Measurements from ENCODE around the gene DCC.

DCC gene

GRCh38 chr18:53385889-53386288 is 1045.9 kb downstream of the DCC start:
- no peak overlapping the region for H2BK5ac ChIP-seq (ENCODE audit: low read depth, low read length, poor library complexity, severe bottlenecking)
- H3K9ac ChIP-seq (ENCODE audit: low read length): no peak overlapping the region
- no peak overlapping the region for H3K18ac ChIP-seq (ENCODE audit: low read depth in 1 of 2, low read length in 2 of 2)
- H3K4me2 ChIP-seq (ENCODE audit: low read length, poor library complexity, severe bottlenecking): no peak overlapping the region
- no peak overlapping the region for H2BK15ac ChIP-seq (ENCODE audit: low read depth, poor library complexity, severe bottlenecking)
- H2AK5ac ChIP-seq (ENCODE audit: low read length, severe bottlenecking): no peak overlapping the region
- H3K23ac ChIP-seq (ENCODE audit: low read length in 2 of 2): no peak overlapping the region
- no peak overlapping the region for H2AFZ ChIP-seq (ENCODE audit: low read depth, low read length)
- H4K91ac ChIP-seq (ENCODE audit: low read length): no peak overlapping the region
- no peaks in the 10 kb centered on the region for H3K79me1 ChIP-seq (replicated peaks; ENCODE audit: low read length, poor library complexity, severe bottlenecking)
- no peaks in the 10 kb centered on the region for H3K9me3 ChIP-seq (ENCODE audit: control insufficient read depth, low read length)
- no peak overlapping the region for H3K4ac ChIP-seq (ENCODE audit: low read depth in 1 of 2, low read length in 2 of 2)
- H2BK120ac ChIP-seq (ENCODE audit: low read depth, low read length): no peak overlapping the region
- H3K27ac ChIP-seq (ENCODE audit: low read length, poor library complexity, severe bottlenecking): no peak overlapping the region
- no peaks in the 10 kb centered on the region for H3K36me3 ChIP-seq (ENCODE audit: control insufficient read depth in 1 of 2, insufficient read depth in 2 of 2, low read depth in 1 of 2, low read length in 2 of 2)
- no peak overlapping the region for H3K14ac ChIP-seq (ENCODE audit: low read length in 2 of 2)
- H4K8ac ChIP-seq (ENCODE audit: low read length): no peak overlapping the region
- no CpG with 5 or more reads among the region's 3 CpGs for WGBS
- no peak overlapping the region for H3K4me3 ChIP-seq (ENCODE audit: insufficient read depth in 1 of 2, low read depth in 1 of 2, low read length in 2 of 2)
- DNase-seq: no peak
- no peak overlapping the region for H2BK12ac ChIP-seq (ENCODE audit: low read length in 2 of 2)
- H3K27me3 ChIP-seq (ENCODE audit: control insufficient read depth in 1 of 2, insufficient read depth in 1 of 2, low read length in 2 of 2): no peaks in the 10 kb centered on the region
- no peaks in the 10 kb centered on the region for H3K4me1 ChIP-seq (ENCODE audit: control insufficient read depth, insufficient read depth, low read depth, low read length)

- Histone ChIP-seq H2BK5ac (ENCODE audit: low read depth, low read length, poor library complexity, severe bottlenecking) (no peak overlapping the region), H3K14ac (ENCODE audit: low read length in 2 of 2) (no peak overlapping the region), H4K91ac (ENCODE audit: low read length) (no peak overlapping the region), H2AK5ac (ENCODE audit: low read length, severe bottlenecking) (no peak overlapping the region), H3K27me3 (ENCODE audit: control insufficient read depth in 1 of 2, insufficient read depth in 1 of 2, low read length in 2 of 2) (no peaks in the 10 kb centered on the region), H3K9ac (ENCODE audit: low read length) (no peak overlapping the region), H3K36me3 (ENCODE audit: control insufficient read depth in 1 of 2, insufficient read depth in 2 of 2, low read depth in 1 of 2, low read length in 2 of 2) (no peaks in the 10 kb centered on the region), H3K4me3 (ENCODE audit: insufficient read depth in 1 of 2, low read depth in 1 of 2, low read length in 2 of 2) (no peak overlapping the region), H2BK12ac (ENCODE audit: low read length in 2 of 2) (no peak overlapping the region), H3K18ac (ENCODE audit: low read depth in 1 of 2, low read length in 2 of 2) (no peak overlapping the region), H2AFZ (ENCODE audit: low read depth, low read length) (no peak overlapping the region), H3K4me1 (ENCODE audit: control insufficient read depth, insufficient read depth, low read depth, low read length) (no peaks in the 10 kb centered on the region), H2BK120ac (ENCODE audit: low read depth, low read length) (no peak overlapping the region), H3K9me3 (ENCODE audit: control insufficient read depth, low read length) (no peaks in the 10 kb centered on the region), H3K27ac (ENCODE audit: low read length, poor library complexity, severe bottlenecking) (no peak overlapping the region), H2BK15ac (ENCODE audit: low read depth, poor library complexity, severe bottlenecking) (no peak overlapping the region), H3K23ac (ENCODE audit: low read length in 2 of 2) (no peak overlapping the region), H3K4ac (ENCODE audit: low read depth in 1 of 2, low read length in 2 of 2) (no peak overlapping the region), H3K79me1 (replicated peaks; ENCODE audit: low read length, poor library complexity, severe bottlenecking) (no peaks in the 10 kb centered on the region), H4K8ac (ENCODE audit: low read length) (no peak overlapping the region), H3K4me2 (ENCODE audit: low read length, poor library complexity, severe bottlenecking) (no peak overlapping the region)
- no peak for DNase-seq
- 84% methylated on average over 1 of the region's 3 CpGs for WGBS
These were observed 1047.6 kb downstream of the DCC start for GRCh38 chr18:53387581-53387980.

DNA sequence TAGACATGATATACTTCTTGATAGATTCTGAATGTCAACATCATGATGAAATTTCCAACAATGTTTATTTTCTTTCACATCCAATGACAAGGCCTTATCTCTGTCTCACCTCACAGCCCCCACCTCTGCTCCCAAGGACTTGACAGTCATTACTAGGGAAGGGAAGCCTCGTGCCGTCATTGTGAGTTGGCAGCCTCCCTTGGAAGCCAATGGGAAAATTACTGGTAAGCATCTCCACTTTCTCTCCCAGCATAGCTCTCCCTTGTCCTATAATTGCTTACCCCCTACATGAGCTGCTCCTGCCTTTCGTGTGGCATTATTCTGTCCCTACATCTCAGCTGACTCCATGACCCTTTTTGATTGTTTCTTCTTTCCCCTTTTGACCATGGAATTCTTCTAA is 1062.7 kb downstream of the DCC start:
- Histone ChIP-seq H3K9ac (ENCODE audit: low read length) (no peak overlapping the region), H4K8ac (ENCODE audit: low read length) (no peak overlapping the region), H3K9me3 (ENCODE audit: control insufficient read depth, low read length) (no peaks in the 10 kb centered on the region), H2BK12ac (ENCODE audit: low read length in 2 of 2) (no peak overlapping the region), H3K4me1 (ENCODE audit: control insufficient read depth, insufficient read depth, low read depth, low read length) (no peaks in the 10 kb centered on the region), H3K4me2 (ENCODE audit: low read length, poor library complexity, severe bottlenecking) (no peak overlapping the region), H2AK5ac (ENCODE audit: low read length, severe bottlenecking) (no peak overlapping the region), H3K79me1 (replicated peaks; ENCODE audit: low read length, poor library complexity, severe bottlenecking) (no peaks in the 10 kb centered on the region), H3K14ac (ENCODE audit: low read length in 2 of 2) (no peak overlapping the region), H3K27me3 (ENCODE audit: control insufficient read depth in 1 of 2, insufficient read depth in 1 of 2, low read length in 2 of 2) (no peaks in the 10 kb centered on the region), H3K4me3 (ENCODE audit: insufficient read depth in 1 of 2, low read depth in 1 of 2, low read length in 2 of 2) (no peak overlapping the region), H2BK5ac (ENCODE audit: low read depth, low read length, poor library complexity, severe bottlenecking) (no peak overlapping the region), H3K18ac (ENCODE audit: low read depth in 1 of 2, low read length in 2 of 2) (no peak overlapping the region), H2BK120ac (ENCODE audit: low read depth, low read length) (no peak overlapping the region), H3K23ac (ENCODE audit: low read length in 2 of 2) (no peak overlapping the region), H3K4ac (ENCODE audit: low read depth in 1 of 2, low read length in 2 of 2) (no peak overlapping the region), H2AFZ (ENCODE audit: low read depth, low read length) (no peak overlapping the region), H3K27ac (ENCODE audit: low read length, poor library complexity, severe bottlenecking) (no peak overlapping the region), H4K91ac (ENCODE audit: low read length) (no peak overlapping the region), H2BK15ac (ENCODE audit: low read depth, poor library complexity, severe bottlenecking) (no peak overlapping the region), H3K36me3 (ENCODE audit: control insufficient read depth in 1 of 2, insufficient read depth in 2 of 2, low read depth in 1 of 2, low read length in 2 of 2) (no peaks in the 10 kb centered on the region)
- 67% methylated on average over 3 of the region's 3 CpGs for WGBS
- DNase-seq: no peak

GRCh38 chr18:53408271-53408670 is 1068.3 kb downstream of the DCC start:
- no peak overlapping the region for H2AFZ ChIP-seq (ENCODE audit: low read depth, low read length)
- H3K27me3 ChIP-seq (ENCODE audit: control insufficient read depth in 1 of 2, insufficient read depth in 1 of 2, low read length in 2 of 2): no peaks in the 10 kb centered on the region
- H2BK12ac ChIP-seq (ENCODE audit: low read length in 2 of 2): no peak overlapping the region
- no peak overlapping the region for H3K4ac ChIP-seq (ENCODE audit: low read depth in 1 of 2, low read length in 2 of 2)
- no peak overlapping the region for H2BK5ac ChIP-seq (ENCODE audit: low read depth, low read length, poor library complexity, severe bottlenecking)
- H3K4me3 ChIP-seq (ENCODE audit: insufficient read depth in 1 of 2, low read depth in 1 of 2, low read length in 2 of 2): no peak overlapping the region
- WGBS: 88% methylated on average over 3 of the region's 5 CpGs
- no peak overlapping the region for H3K18ac ChIP-seq (ENCODE audit: low read depth in 1 of 2, low read length in 2 of 2)
- no peaks in the 10 kb centered on the region for H3K79me1 ChIP-seq (replicated peaks; ENCODE audit: low read length, poor library complexity, severe bottlenecking)
- no peak overlapping the region for H2BK120ac ChIP-seq (ENCODE audit: low read depth, low read length)
- no peak overlapping the region for H3K27ac ChIP-seq (ENCODE audit: low read length, poor library complexity, severe bottlenecking)
- no peak overlapping the region for H3K23ac ChIP-seq (ENCODE audit: low read length in 2 of 2)
- no peak overlapping the region for H3K4me2 ChIP-seq (ENCODE audit: low read length, poor library complexity, severe bottlenecking)
- no peaks in the 10 kb centered on the region for H3K4me1 ChIP-seq (ENCODE audit: control insufficient read depth, insufficient read depth, low read depth, low read length)
- H3K36me3 ChIP-seq (ENCODE audit: control insufficient read depth in 1 of 2, insufficient read depth in 2 of 2, low read depth in 1 of 2, low read length in 2 of 2): no peaks in the 10 kb centered on the region
- H3K14ac ChIP-seq (ENCODE audit: low read length in 2 of 2): no peak overlapping the region
- no peak overlapping the region for H2BK15ac ChIP-seq (ENCODE audit: low read depth, poor library complexity, severe bottlenecking)
- H4K91ac ChIP-seq (ENCODE audit: low read length): no peak overlapping the region
- H3K9me3 ChIP-seq (ENCODE audit: control insufficient read depth, low read length): no peaks in the 10 kb centered on the region
- no peak for DNase-seq
- H4K8ac ChIP-seq (ENCODE audit: low read length): no peak overlapping the region
- H2AK5ac ChIP-seq (ENCODE audit: low read length, severe bottlenecking): no peak overlapping the region
- H3K9ac ChIP-seq (ENCODE audit: low read length): no peak overlapping the region

Data from mesenchymal stem cell (in vitro differentiated cells and primary cell).